ENCODE measurements around the gene GPR183.

DNA sequence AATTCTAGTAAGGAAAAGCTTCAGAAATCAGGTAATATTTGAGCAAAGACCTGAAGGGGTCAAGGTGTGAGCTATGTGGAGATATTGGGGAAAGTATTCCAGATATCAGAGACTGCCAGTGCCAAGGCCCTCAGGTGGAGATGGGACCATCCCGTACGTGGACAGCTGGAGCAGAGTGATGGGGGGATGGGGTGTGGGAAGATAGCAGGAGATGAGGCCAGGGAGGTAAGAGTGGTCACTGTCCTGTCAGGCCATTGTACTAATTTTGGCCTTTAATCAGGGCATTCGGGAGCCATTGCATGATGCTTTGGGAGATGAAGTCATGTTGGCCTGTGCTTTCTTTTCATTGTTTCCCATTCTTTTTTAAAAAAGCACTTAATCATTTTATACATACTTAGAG, 36.0 kb downstream of the GPR183 start:
- TF ChIP-seq BRCA1 (IDR thresholded peaks at IDR 0.05; ENCODE audit: low read depth, low read length) (no peak), JUN (IDR thresholded peaks at IDR 0.05; ENCODE audit: low read depth, low read length) (no peak)
